Tibial nerve (tissue), 4 donors: ENCODE measurements around the gene HAUS7.

ENCODE experiments used
- EP300 ChIP-seq, 2 donors: sonication (generic); formaldehyde crosslinking; IDR thresholded peaks; one replicate each; pipeline ENCODE4 v1.6.1; 2017; ENCODE audit warnings: antibody characterized with exemption in 2 of 2, mild to moderate bottlenecking in 1 of 2
- POLR2A ChIP-seq, 2 donors: fragments of 450-650 bp; IDR thresholded peaks; one replicate each; pipeline ENCODE4 v1.6.1; 2017; ENCODE audit warnings: antibody characterized with exemption in 2 of 2, mild to moderate bottlenecking in 2 of 2, moderate library complexity in 2 of 2
- TF ChIP-seq, protein P1 (sequence below), 5 experiments: fragments of 200-600 bp in 3 of 5; fragments of 450-650 bp in 2 of 5; sonication (generic) in 3 of 5; IDR thresholded peaks; one replicate each; pipeline ENCODE4 v1.5.1; 2016 to 2019; ENCODE audit warnings: antibody characterized with exemption in 5 of 5, mild to moderate bottlenecking in 3 of 5, moderate library complexity in 2 of 5

DNA sequence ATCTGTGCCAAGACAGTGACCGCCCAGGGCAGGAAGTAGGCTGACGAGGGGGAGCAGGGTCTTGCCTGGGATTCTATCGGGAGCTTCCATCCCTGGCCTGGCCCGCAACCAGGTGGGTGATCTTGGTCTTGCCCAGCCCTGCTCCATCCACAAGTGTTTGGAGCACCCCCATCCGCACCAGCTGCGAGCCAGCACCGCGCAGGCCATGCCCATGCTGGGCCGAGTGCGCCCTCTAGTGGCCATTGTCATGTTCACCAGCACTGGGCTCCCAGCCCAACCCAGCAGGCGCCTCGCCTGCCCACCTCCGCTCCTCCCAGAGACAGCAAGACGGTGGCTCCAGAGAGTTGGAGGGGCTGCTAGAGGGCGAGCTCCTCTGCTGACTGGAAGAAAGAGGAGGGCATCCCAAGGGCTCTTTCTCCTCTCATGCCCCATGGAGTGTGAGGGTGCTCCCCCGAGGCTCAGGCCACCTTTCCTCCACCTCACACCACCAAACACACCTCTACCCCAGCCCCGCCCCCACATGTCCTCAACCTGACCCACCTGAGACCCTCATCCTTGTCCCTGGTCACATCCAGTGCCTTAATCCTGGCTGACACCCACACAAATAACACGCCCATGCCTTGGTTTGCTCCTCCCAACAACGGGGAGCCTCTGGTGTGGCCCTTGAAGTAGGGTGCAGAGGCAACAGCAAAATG is 37.3 kb upstream of the HAUS7 start:
- TF ChIP-seq, protein P1, sequence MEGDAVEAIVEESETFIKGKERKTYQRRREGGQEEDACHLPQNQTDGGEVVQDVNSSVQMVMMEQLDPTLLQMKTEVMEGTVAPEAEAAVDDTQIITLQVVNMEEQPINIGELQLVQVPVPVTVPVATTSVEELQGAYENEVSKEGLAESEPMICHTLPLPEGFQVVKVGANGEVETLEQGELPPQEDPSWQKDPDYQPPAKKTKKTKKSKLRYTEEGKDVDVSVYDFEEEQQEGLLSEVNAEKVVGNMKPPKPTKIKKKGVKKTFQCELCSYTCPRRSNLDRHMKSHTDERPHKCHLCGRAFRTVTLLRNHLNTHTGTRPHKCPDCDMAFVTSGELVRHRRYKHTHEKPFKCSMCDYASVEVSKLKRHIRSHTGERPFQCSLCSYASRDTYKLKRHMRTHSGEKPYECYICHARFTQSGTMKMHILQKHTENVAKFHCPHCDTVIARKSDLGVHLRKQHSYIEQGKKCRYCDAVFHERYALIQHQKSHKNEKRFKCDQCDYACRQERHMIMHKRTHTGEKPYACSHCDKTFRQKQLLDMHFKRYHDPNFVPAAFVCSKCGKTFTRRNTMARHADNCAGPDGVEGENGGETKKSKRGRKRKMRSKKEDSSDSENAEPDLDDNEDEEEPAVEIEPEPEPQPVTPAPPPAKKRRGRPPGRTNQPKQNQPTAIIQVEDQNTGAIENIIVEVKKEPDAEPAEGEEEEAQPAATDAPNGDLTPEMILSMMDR (IDR thresholded peaks at IDR 0.05), result peak; percentile 73 to 94 (median 83)
- TF ChIP-seq POLR2A (IDR thresholded peaks at IDR 0.05), result no peak
- TF ChIP-seq EP300 (IDR thresholded peaks at IDR 0.05), result peak in 1 of 2 donors; percentile 22
